B cell (primary cell): ENCODE results near the gene ZBTB7A. TPM values are rescaled to one million over a fixed set of nuclear protein-coding genes. Genes with fewer than 3 reads are reported as not detected.

ENCODE experiments used
- ATAC-seq: fragments of 200-7000 bp; cut with Tn5 transposase; one replicate; pipeline ENCODE4 v1.10.0; 2021; ENCODE audit warnings: low read depth, mild to moderate bottlenecking, moderate number of reproducible peaks, moderate library complexity
- CTCF ChIA-PET: fragments of 350-600 bp; sonication (Branson Sonifier 250); formaldehyde crosslinking; loops from one replicate; lab custom pipeline; 2021; ENCODE audit warnings: antibody characterized with exemption, inconsistent platforms; lab: Charles Lee
- POLR2A ChIA-PET: fragments of 350-600 bp; sonication (Branson Sonifier 250); formaldehyde crosslinking; loops from one replicate; lab custom pipeline; 2021; ENCODE audit warnings: antibody characterized with exemption; lab: Charles Lee
- DNase-seq: peaks from one replicate; pipeline ENCODE4 v3.0.0; 2013
- H2AFZ ChIP-seq: 2 replicates; pipeline ENCODE4 v1.6.1; 2012; ENCODE audit warnings: mild to moderate bottlenecking, low read depth, low read length; ENCODE audit not compliant: insufficient read depth, poor library complexity, severe bottlenecking
- H3K27ac ChIP-seq, 2 donors: 1 replicate in 1 of 2; 2 replicates in 1 of 2; pipeline ENCODE4 v1.5.1; 2012 to 2013; ENCODE audit warnings: low read length in 2 of 2, mild to moderate bottlenecking in 2 of 2, moderate library complexity in 1 of 2
- H3K27me3 ChIP-seq, 4 experiments: fragments of 200-600 bp in 1 of 4; sonication (generic) in 1 of 4; replicated peaks in 1 of 4; 1 replicate in 2 of 4; 2 replicates in 2 of 4; pipeline versions ENCODE4 v1.6.1 to v1.7.0; 2013 to 2016; ENCODE audit warnings: low read length in 3 of 4, mild to moderate bottlenecking in 2 of 4, mixed read lengths in 1 of 4, moderate library complexity in 1 of 4; ENCODE audit not compliant: insufficient read depth in 4 of 4, control insufficient read depth in 3 of 4; ENCODE audit errors: control extremely low read depth in 1 of 4
- H3K36me3 ChIP-seq, 2 experiments: replicated peaks in 1 of 2; 1 replicate in 1 of 2; 2 replicates in 1 of 2; pipeline versions ENCODE4 v1.6.1 to v1.7.1; 2013; ENCODE audit warnings: low read length in 1 of 2; ENCODE audit not compliant: insufficient read depth in 2 of 2, control insufficient read depth in 1 of 2; ENCODE audit errors: control extremely low read depth in 1 of 2, extremely low read depth in 1 of 2
- H3K4me1 ChIP-seq, 2 donors: fragments of 200-600 bp in 1 of 2; sonication (generic) in 1 of 2; 1 replicate in 1 of 2; 2 replicates in 1 of 2; pipeline versions ENCODE4 v1.5.1 to v1.6.1; 2013 to 2017; ENCODE audit warnings: low read length in 2 of 2; ENCODE audit not compliant: control insufficient read depth in 2 of 2, insufficient read depth in 2 of 2
- H3K4me2 ChIP-seq: replicated peaks from 2 replicates; pipeline ENCODE3; 2012; ENCODE audit warnings: mild to moderate bottlenecking, low read depth, low read length; ENCODE audit not compliant: poor library complexity, severe bottlenecking
- H3K4me3 ChIP-seq, 5 experiments: fragments of 200-600 bp in 1 of 5; sonication (generic) in 1 of 5; 1 replicate in 3 of 5; 2 replicates in 2 of 5; pipeline versions ENCODE4 v1.5.1 to v1.7.0; 2011 to 2016; ENCODE audit warnings: low read length in 4 of 5, mild to moderate bottlenecking in 4 of 5, low read depth in 2 of 5, control low read depth in 1 of 5, moderate library complexity in 1 of 5; ENCODE audit not compliant: insufficient read depth in 1 of 5; ENCODE audit errors: control extremely low read depth in 1 of 5, extremely low read depth in 1 of 5
- H3K79me2 ChIP-seq: fragments of 200-600 bp; sonication (generic); one replicate; pipeline ENCODE4 v1.6.0; 2016; ENCODE audit warnings: low read length; ENCODE audit not compliant: control insufficient read depth, insufficient read depth
- H3K9ac ChIP-seq: fragments of 200-600 bp; sonication (generic); 2 replicates; pipeline ENCODE4 v1.6.1; 2017; ENCODE audit warnings: mild to moderate bottlenecking, low read length, moderate library complexity
- H3K9me3 ChIP-seq, 3 donors: one replicate each; pipeline versions ENCODE4 v1.6.1 to v1.7.1; 2013; ENCODE audit warnings: low read length in 2 of 3; ENCODE audit not compliant: control insufficient read depth in 2 of 3, insufficient read depth in 1 of 3; ENCODE audit errors: control extremely low read depth in 1 of 3
- H4K20me1 ChIP-seq: 2 replicates; pipeline ENCODE4 v1.6.0; 2012; ENCODE audit warnings: mild to moderate bottlenecking, low read length; ENCODE audit not compliant: insufficient read depth, control insufficient read depth, poor library complexity, severe bottlenecking
- H3K27ac Mint-ChIP-seq: one replicate; pipeline ENCODE4 v1.8.0; 2021; ENCODE audit warnings: mixed read lengths
- H3K27me3 Mint-ChIP-seq: one replicate; pipeline ENCODE4 v1.8.0; 2021; ENCODE audit warnings: mixed read lengths
- H3K4me1 Mint-ChIP-seq: one replicate; pipeline ENCODE4 v1.8.0; 2021; ENCODE audit warnings: mixed read lengths
- H3K4me3 Mint-ChIP-seq: one replicate; pipeline ENCODE4 v1.8.0; 2021; ENCODE audit warnings: mixed read lengths
- H3K9me3 Mint-ChIP-seq: one replicate; pipeline ENCODE4 v1.8.0; 2022; ENCODE audit warnings: mixed read lengths; ENCODE audit not compliant: insufficient read depth
- CTCF ChIP-seq: fragments of 200-600 bp; IDR thresholded peaks from one replicate; pipeline ENCODE4 v1.8.0; 2022; ENCODE audit warnings: antibody characterized with exemption, mild to moderate bottlenecking
- EZH2 ChIP-seq: IDR thresholded peaks from 2 replicates; pipeline ENCODE4 v1.6.1; 2012; ENCODE audit warnings: borderline replicate concordance, low read depth, mild to moderate bottlenecking, moderate library complexity, low read length; ENCODE audit not compliant: insufficient read depth, poor library complexity, severe bottlenecking
- WGBS: methylation state at CpG from one replicate; pipeline ENCODE4 v1.1.5; 2013; ENCODE audit warnings: missing lambda C conversion rate; ENCODE audit not compliant: insufficient coverage; 5-methylcytosine and 5-hydroxymethylcytosine counted together
- intact Hi-C: fragments of 100-400 bp; cut with micrococcal nuclease; formaldehyde crosslinking; loops from one replicate; pipeline ENCODE4 v1.10.0; 2022
- polyA plus RNA-seq: library from polyadenylated mRNA; depleted of rRNA; stranded (reverse); fragments of >200 nt; gene quantifications from 2 replicates; pipeline ENCODE4 v1.2.3, GENCODE V29; 2012
- total RNA-seq, 2 donors: library from RNA; stranded (reverse); fragments of 120-200 nt in 1 of 2; gene quantifications; 1 replicate in 1 of 2; 2 replicates in 1 of 2; pipeline versions ENCODE4 v1.2.3 to v1.2.4, GENCODE V29; 2013 to 2022

ZBTB7A gene
- total and polyA plus RNA-seq, 2 donors (not counting 1 experiment from before 2014, with no cell fraction given) = 24.8 to 62.6 TPM

- Histone ChIP-seq H3K79me2 (peaks cover 88% of the 10 kb centered on the region), H3K9ac (no peak overlapping the region), H3K4me1 (no peaks in the 10 kb centered on the region), H3K4me3 (no peak overlapping the region), H3K27ac (no peak overlapping the region), H3K27me3 (no peaks in the 10 kb centered on the region), H4K20me1 (peaks cover 82% of the 10 kb centered on the region), H3K4me2 (no peak overlapping the region), H3K9me3 (peaks cover 0 to 17% (median 1%) of the 10 kb centered on the region in 3 donors), H2AFZ (no peak overlapping the region), H3K36me3 (peaks cover 0 to 39% of the 10 kb centered on the region in 2 experiments)
- Mint-ChIP-seq H3K27me3 (no peaks in the 10 kb centered on the region), H3K4me3 (no peak overlapping the region), H3K9me3 (no peaks in the 10 kb centered on the region), H3K27ac (no peak overlapping the region), H3K4me1 (peaks cover 7% of the 10 kb centered on the region)
- POLR2A ChIA-PET = no interaction called here
- ATAC-seq (no peak), DNase-seq (no peak)
- CTCF ChIA-PET = no interaction called here
- intact Hi-C loops = no loop called here
- WGBS = 99% methylated on average over 9 of the region's 22 CpGs
- TF ChIP-seq CTCF = no peak
- no peak for TF ChIP-seq EZH2
These were observed 48.5 kb downstream of the ZBTB7A start for GRCh38 chr19:4018140-4018613.

- Mint-ChIP-seq H3K27me3 (no peaks in the 10 kb centered on the region), H3K4me1 (peaks cover 15% of the 10 kb centered on the region), H3K4me3 (no peak overlapping the region), H3K27ac (no peak overlapping the region), H3K9me3 (no peaks in the 10 kb centered on the region)
- Histone ChIP-seq H3K36me3 (peaks cover 0 to 47% of the 10 kb centered on the region in 2 experiments), H3K9me3 (peaks cover 0 to 11% (median 1%) of the 10 kb centered on the region in 3 donors), H3K9ac (no peak overlapping the region), H4K20me1 (peaks cover 92% of the 10 kb centered on the region), H3K79me2 (peaks cover 88% of the 10 kb centered on the region), H3K27ac (no peak overlapping the region), H2AFZ (no peak overlapping the region), H3K4me2 (no peak overlapping the region), H3K27me3 (no peaks in the 10 kb centered on the region), H3K4me1 (no peaks in the 10 kb centered on the region), H3K4me3 (no peak overlapping the region)
- TF ChIP-seq CTCF = no peak
- no peak for TF ChIP-seq EZH2
- WGBS = 94% methylated on average over 11 of the region's 15 CpGs
- CTCF ChIA-PET = no interaction called here
- ATAC-seq (no peak), DNase-seq (no peak)
- POLR2A ChIA-PET = interaction anchor here (1.1 kb wide), 1 partner anchor 9 kb away, joined by 4 read pairs; the partner anchor contains the start of gene PIAS4
- intact Hi-C loops = no loop called here
These were observed 49.6 kb downstream of the ZBTB7A start for GRCh38 chr19:4016903-4017638.
